Activated CD8-positive, alpha-beta memory T cell treated with anti-CD3 and anti-CD28 coated beads, Interleukin-2, amount 50 U/mL, for 24 hours (primary cell): ENCODE data around the gene RHOB.

ENCODE experiments used
- DNase-seq: peaks from one replicate; pipeline ENCODE4 v3.0.0-alpha.2; 2020; ENCODE audit errors: extremely low read depth

RHOB gene

GRCh38 chr2:20475567-20475952 is 28.7 kb downstream of the RHOB start:
- no peak for DNase-seq

DNA sequence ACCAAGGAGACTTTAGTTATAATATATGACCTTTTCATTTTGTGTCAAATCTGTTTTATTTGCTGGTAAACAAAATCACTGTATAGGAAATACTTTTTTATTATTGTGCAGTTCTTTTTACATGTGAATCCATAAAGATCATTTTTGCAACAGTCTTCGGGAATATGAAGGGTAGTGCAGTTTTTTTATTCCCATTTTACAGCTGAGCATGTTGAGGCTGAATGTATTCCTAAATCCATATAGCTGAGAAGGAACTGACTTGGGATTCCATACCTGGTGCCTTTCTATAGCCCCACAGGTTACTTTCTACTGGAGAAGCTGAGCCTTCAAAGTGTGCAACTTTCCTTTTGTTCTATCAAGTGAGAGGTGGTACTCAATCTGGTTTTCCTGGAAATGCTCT is 29.6 kb downstream of the RHOB start:
- DNase-seq, result no peak

- no peak for DNase-seq
These were observed 30.1 kb downstream of the RHOB start for GRCh38 chr2:20476950-20477349.

- no peak for DNase-seq
These were observed 32.1 kb downstream of the RHOB start for GRCh38 chr2:20478961-20479360.

- DNase-seq, result no peak
These were observed 33.0 kb downstream of the RHOB start for GRCh38 chr2:20479835-20480234.

DNA sequence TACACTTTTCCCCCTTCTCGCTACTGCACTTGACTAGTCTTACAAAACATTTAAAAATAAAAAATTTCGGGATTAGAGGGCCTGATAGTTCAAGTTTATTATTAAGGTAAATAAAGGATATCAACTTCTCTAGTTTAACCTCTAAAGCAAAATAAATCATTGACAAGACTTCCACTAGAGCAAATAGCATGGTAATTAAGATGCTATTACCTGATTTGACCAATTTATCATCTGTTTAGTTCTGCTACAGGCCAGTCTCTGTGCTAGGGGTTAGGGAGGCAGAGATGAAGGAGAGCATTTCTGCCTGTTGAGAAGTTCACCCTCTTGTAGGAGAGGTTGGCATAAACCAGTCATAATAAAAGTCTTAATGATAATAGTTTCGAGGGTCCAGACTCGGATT is 34.0 kb downstream of the RHOB start:
- no peak for DNase-seq

GRCh38 chr2:20481798-20482405 is 35.0 kb downstream of the RHOB start:
- no peak for DNase-seq

DNA sequence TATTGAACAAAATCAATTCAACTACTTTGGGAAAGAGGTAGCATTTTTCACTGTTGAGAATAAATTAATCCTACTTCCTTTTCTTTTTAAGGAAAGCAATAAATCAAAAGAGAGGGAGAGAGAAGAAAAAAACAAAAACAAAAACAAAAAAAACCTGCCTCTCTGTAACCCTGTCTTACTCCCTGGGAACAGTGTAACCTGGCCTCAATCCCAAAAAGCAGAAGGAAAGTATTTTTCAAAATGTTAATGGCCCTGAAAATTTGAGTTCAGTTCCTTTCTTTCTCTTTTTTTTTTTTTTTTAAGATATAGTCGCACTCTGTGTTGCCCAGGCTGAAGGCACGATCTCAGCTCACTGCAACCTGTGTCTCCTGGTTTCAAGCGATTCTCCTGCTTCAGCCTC is 35.9 kb downstream of the RHOB start:
- no peak for DNase-seq

- no peak for DNase-seq
These were observed 36.5 kb downstream of the RHOB start for GRCh38 chr2:20483194-20483895.

GRCh38 chr2:20484034-20484617 is 37.3 kb downstream of the RHOB start:
- no peak for DNase-seq

GRCh38 chr2:20484810-20485611 is 38.1 kb downstream of the RHOB start:
- no peak for DNase-seq

DNA sequence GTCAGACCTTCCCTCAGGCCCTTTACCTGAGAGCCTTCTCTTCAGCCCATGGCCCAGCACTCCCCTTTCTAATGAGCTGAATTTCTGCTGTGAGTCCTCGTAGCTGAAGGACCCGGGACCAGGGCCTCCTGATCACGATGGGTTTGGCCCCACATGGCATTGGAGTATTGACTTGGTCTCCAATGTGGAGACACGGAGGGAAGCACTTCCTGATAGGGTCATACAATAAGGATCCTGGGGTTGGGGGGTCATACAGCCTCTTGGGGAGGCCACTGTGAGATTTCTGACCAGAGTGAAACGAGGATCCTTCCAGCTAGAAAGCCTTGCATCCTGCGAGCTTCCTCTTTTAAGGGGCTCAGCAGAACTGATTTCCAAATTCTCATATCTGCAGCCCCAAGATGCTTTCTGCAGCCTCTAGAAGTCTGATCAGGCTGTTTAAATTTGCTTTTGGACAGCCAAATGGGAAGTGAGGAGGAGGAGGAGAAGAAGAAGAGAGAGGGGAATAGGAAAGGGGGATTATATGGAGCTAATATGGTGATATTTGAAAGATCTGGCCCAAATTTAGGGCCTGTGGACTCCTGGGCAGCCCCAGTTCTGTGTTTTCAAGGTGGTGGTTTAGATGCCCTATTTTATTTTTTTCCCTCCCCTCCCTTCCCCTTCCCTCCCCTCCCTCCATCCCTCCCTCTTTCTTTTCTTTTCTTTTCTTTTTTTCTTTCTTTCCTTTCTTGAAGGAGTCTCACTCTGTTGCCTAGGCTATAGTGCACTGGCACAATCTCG is 38.9 kb downstream of the RHOB start:
- DNase-seq, result no peak

DNA sequence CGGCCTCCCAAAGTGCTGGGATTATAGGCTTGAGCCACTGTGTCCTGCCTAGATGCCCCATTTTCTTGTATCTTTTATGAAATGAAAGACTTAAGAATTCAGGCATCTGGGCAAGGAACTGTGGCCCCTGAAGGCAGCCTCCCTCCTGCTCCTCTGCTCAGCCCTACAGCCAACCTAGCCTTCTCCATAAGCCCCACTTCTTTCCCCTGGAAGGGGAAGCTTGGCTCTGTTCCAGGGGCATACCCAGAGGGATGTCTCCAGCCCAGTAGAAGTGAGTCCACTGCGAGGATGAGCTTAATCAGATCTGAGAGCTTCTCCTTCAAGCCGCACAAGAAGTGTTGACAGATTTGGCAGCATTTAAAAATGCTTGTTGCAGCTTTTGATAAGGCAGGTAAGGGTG is 39.7 kb downstream of the RHOB start:
- DNase-seq, result no peak

GRCh38 chr2:20487030-20487391 is 40.1 kb downstream of the RHOB start:
- no peak for DNase-seq

GRCh38 chr2:20487392-20488174 is 40.7 kb downstream of the RHOB start:
- DNase-seq, result no peak

- DNase-seq, result no peak
These were observed 41.3 kb downstream of the RHOB start for GRCh38 chr2:20488201-20488641.

- no peak for DNase-seq
These were observed 41.9 kb downstream of the RHOB start for GRCh38 chr2:20488782-20489181.

GRCh38 chr2:20490300-20491181 is 43.7 kb downstream of the RHOB start:
- no peak for DNase-seq

GRCh38 chr2:20491739-20492531 is 45.1 kb downstream of the RHOB start:
- DNase-seq, result no peak
